Hepatic stellate cell (primary cell): Measurements from ENCODE around the gene ELL3.

Experiments used
- DNase-seq: peaks from one replicate; pipeline ENCODE4 v3.0.0; 2011; ENCODE audit warnings: low spot score

ELL3 gene

DNA sequence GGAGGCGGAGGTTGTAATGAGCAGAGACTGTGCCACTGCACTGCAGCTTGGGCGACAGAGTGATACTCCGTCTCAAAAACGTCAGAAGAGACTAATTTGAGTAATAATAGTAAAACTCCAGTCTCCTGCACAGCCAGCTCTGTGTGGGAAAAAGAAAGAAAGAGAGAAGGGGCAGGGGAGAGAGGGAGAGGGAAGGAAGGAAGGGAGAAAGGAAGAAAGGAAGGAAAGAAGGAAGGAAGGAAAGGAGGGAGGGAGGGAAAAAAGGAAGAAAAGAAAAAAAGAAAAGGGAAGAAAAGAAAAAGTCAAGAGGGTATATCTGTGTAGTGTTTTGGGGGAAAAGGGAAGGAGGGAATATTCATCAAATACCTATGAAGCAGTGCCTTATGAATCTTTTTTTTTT lies 53.6 kb downstream of the ELL3 start:
- DNase-seq = no peak
